ENCODE data around the gene CAPZB. TPM values are rescaled to one million over a fixed set of nuclear protein-coding genes. Genes with fewer than 3 reads are reported as not detected.
"Not testable (repeated sequence)": the region's sequence is repeated elsewhere in the genome, so short reads cannot be mapped to it uniquely, and the experiment has no call there.

CAPZB gene
- total and polyA plus RNA-seq, 4 donors = 230 to 297 (median 272) TPM

GRCh38 chr1:19305880-19306279, 179.5 kb downstream of the CAPZB start:
- H3K27ac ChIP-seq (ENCODE audit: low read depth in 1 of 2, low read length in 2 of 2) = no peak overlapping the region
- intact Hi-C loops (cut with DNase I) = no loop called here
- H3K27me3 ChIP-seq (ENCODE audit: control insufficient read depth in 1 of 2, insufficient read depth in 2 of 2, low read length in 1 of 2) = no peaks in the 10 kb centered on the region
- H3K9me3 ChIP-seq (ENCODE audit: control insufficient read depth, low read length) = no peaks in the 10 kb centered on the region
- no peak for ATAC-seq (ENCODE audit: low FRiP score)
- H3K4me1 ChIP-seq (ENCODE audit: control insufficient read depth in 1 of 2, insufficient read depth in 2 of 2, low read length in 2 of 2) = no peaks in the 10 kb centered on the region
- DNase-seq = no peak
- no peak overlapping the region for H3K4me3 ChIP-seq (ENCODE audit: low read length in 2 of 2)
- H3K36me3 ChIP-seq (ENCODE audit: control insufficient read depth in 1 of 2, insufficient read depth in 2 of 2, low read length in 1 of 2) = peaks cover 0 to 5% of the 10 kb centered on the region in 2 donors
- WGBS, 2 donors = 85 to 95% methylated on average over 11 of the region's 11 CpGs

GRCh38 chr1:19304081-19304480, 181.3 kb downstream of the CAPZB start:
- H3K4me3 ChIP-seq (ENCODE audit: low read length in 2 of 2); H3K27ac ChIP-seq (ENCODE audit: low read depth in 1 of 2, low read length in 2 of 2); H3K27me3 ChIP-seq (ENCODE audit: control insufficient read depth in 1 of 2, insufficient read depth in 2 of 2, low read length in 1 of 2); H3K36me3 ChIP-seq (ENCODE audit: control insufficient read depth in 1 of 2, insufficient read depth in 2 of 2, low read length in 1 of 2); DNase-seq; H3K4me1 ChIP-seq (ENCODE audit: control insufficient read depth in 1 of 2, insufficient read depth in 2 of 2, low read length in 2 of 2); intact Hi-C loops (cut with DNase I); ATAC-seq (ENCODE audit: low FRiP score); H3K9me3 ChIP-seq (ENCODE audit: control insufficient read depth, low read length): not testable (repeated sequence)
- WGBS, 2 donors = 82 to 91% methylated on average over 6 to 10 of the region's 10 CpGs

GRCh38 chr1:19300211-19300610, 185.1 kb downstream of the CAPZB start:
- ATAC-seq (ENCODE audit: low FRiP score) = no peak
- no peak overlapping the region for H3K27ac ChIP-seq (ENCODE audit: low read depth in 1 of 2, low read length in 2 of 2)
- H3K9me3 ChIP-seq (ENCODE audit: control insufficient read depth, low read length) = no peaks in the 10 kb centered on the region
- intact Hi-C loops (cut with DNase I) = no loop called here
- no peak overlapping the region for H3K4me3 ChIP-seq (ENCODE audit: low read length in 2 of 2)
- peaks cover 0 to 2% of the 10 kb centered on the region in 2 donors for H3K36me3 ChIP-seq (ENCODE audit: control insufficient read depth in 1 of 2, insufficient read depth in 2 of 2, low read length in 1 of 2)
- H3K4me1 ChIP-seq (ENCODE audit: control insufficient read depth in 1 of 2, insufficient read depth in 2 of 2, low read length in 2 of 2) = no peaks in the 10 kb centered on the region
- DNase-seq = no peak
- H3K27me3 ChIP-seq (ENCODE audit: control insufficient read depth in 1 of 2, insufficient read depth in 2 of 2, low read length in 1 of 2) = no peaks in the 10 kb centered on the region
- WGBS, 2 donors = 86 to 90% methylated on average over 2 of the region's 2 CpGs

- no peaks in the 10 kb centered on the region for H3K4me1 ChIP-seq (ENCODE audit: control insufficient read depth in 1 of 2, insufficient read depth in 2 of 2, low read length in 2 of 2)
- DNase-seq = no peak
- 96 to 100% methylated on average over 2 of the region's 2 CpGs for WGBS, 2 donors
- H3K27ac ChIP-seq (ENCODE audit: low read depth in 1 of 2, low read length in 2 of 2) = no peak overlapping the region
- H3K27me3 ChIP-seq (ENCODE audit: control insufficient read depth in 1 of 2, insufficient read depth in 2 of 2, low read length in 1 of 2) = no peaks in the 10 kb centered on the region
- no peaks in the 10 kb centered on the region for H3K9me3 ChIP-seq (ENCODE audit: control insufficient read depth, low read length)
- no peak overlapping the region for H3K4me3 ChIP-seq (ENCODE audit: low read length in 2 of 2)
- ATAC-seq (ENCODE audit: low FRiP score) = no peak
- intact Hi-C loops (cut with DNase I) = no loop called here
- no peaks in the 10 kb centered on the region for H3K36me3 ChIP-seq (ENCODE audit: control insufficient read depth in 1 of 2, insufficient read depth in 2 of 2, low read length in 1 of 2)
Measured at GRCh38 chr1:19294638-19295037, 190.7 kb downstream of the CAPZB start.

- DNase-seq (no peak), ATAC-seq (ENCODE audit: low FRiP score) (no peak)
- 6 to 22% methylated on average over 2 of the region's 2 CpGs for WGBS, 2 donors
- Histone ChIP-seq H3K27ac (ENCODE audit: low read depth in 1 of 2, low read length in 2 of 2) (no peak overlapping the region), H3K27me3 (ENCODE audit: control insufficient read depth in 1 of 2, insufficient read depth in 2 of 2, low read length in 1 of 2) (no peaks in the 10 kb centered on the region), H3K9me3 (ENCODE audit: control insufficient read depth, low read length) (no peaks in the 10 kb centered on the region), H3K4me1 (ENCODE audit: control insufficient read depth in 1 of 2, insufficient read depth in 2 of 2, low read length in 2 of 2) (no peaks in the 10 kb centered on the region), H3K4me3 (ENCODE audit: low read length in 2 of 2) (peak overlapping the region in 1 of 2 donors; percentile 71), H3K36me3 (ENCODE audit: control insufficient read depth in 1 of 2, insufficient read depth in 2 of 2, low read length in 1 of 2) (no peaks in the 10 kb centered on the region)
- intact Hi-C loops (cut with DNase I) = no loop called here
Measured at GRCh38 chr1:19289244-19289643, 196.1 kb downstream of the CAPZB start.

Other genes starting within 250 kb of the CAPZB start
- gene EMC1, start 234.0 kb downstream of the CAPZB start, total RNA-seq = 10 to 100 TPM; 33.9 to 35.0 TPM
- gene EMC1, start 234.0 kb downstream of the CAPZB start, polyA plus RNA-seq = 10 to 100 TPM; 14.0 to 19.1 TPM
- gene MRTO4, start 233.7 kb downstream of the CAPZB start, total RNA-seq = 10 to 100 TPM; 13.0 to 14.2 TPM
- 10 to 100 TPM in 1 of 2 donors, 1 to 10 TPM in 1; 6.5 to 23.6 TPM for gene MRTO4, start 233.7 kb downstream of the CAPZB start, polyA plus RNA-seq
- 1 to 10 TPM; 1.2 to 1.6 TPM for gene AKR7A3, start 196.8 kb downstream of the CAPZB start, total RNA-seq
- gene AKR7A3, start 196.8 kb downstream of the CAPZB start, polyA plus RNA-seq = 10 to 100 TPM in 1 of 2 donors, 1 to 10 TPM in 1; 2.6 to 99.8 TPM
- gene AKR7A2, start 173.4 kb downstream of the CAPZB start, total RNA-seq = 10 to 100 TPM; 19.3 to 34.7 TPM
- 10 to 100 TPM; 31.4 to 48.0 TPM for gene AKR7A2, start 173.4 kb downstream of the CAPZB start, polyA plus RNA-seq
- 10 to 100 TPM in 1 of 2 donors, 1 to 10 TPM in 1; 7.6 to 13.7 TPM for gene SLC66A1, start 173.2 kb downstream of the CAPZB start, total RNA-seq
- gene SLC66A1, start 173.2 kb downstream of the CAPZB start, polyA plus RNA-seq = 10 to 100 TPM in 1 of 2 donors, 1 to 10 TPM in 1; 4.0 to 15.2 TPM
- 100 to 1,000 TPM; 134 to 188 TPM for gene NBL1, start 158.8 kb upstream of the CAPZB start, total RNA-seq
- 100 to 1,000 TPM; 133 to 166 TPM for gene NBL1, start 158.8 kb upstream of the CAPZB start, polyA plus RNA-seq
- gene HTR6, start 179.3 kb upstream of the CAPZB start, total RNA-seq = under 1 TPM in 1 of 2 donors, not detected in 1; 0.18 TPM
- gene HTR6, start 179.3 kb upstream of the CAPZB start, polyA plus RNA-seq = not detected

Measured in aorta (tissue), 5 donors.